Activated naive CD8-positive, alpha-beta T cell treated with anti-CD3 and anti-CD28 coated beads for 36 hours (primary cell): ENCODE data around the gene OPRD1. TPM values are rescaled to one million over a fixed set of nuclear protein-coding genes. Genes with fewer than 3 reads are reported as not detected.

Experiments
- DNase-seq: peaks from one replicate; pipeline ENCODE4 v3.0.0; 2021
- H3K27ac Mint-ChIP-seq: one replicate; pipeline ENCODE4 v1.8.0; 2022; ENCODE audit warnings: mild to moderate bottlenecking, moderate library complexity, mixed read lengths
- H3K27me3 Mint-ChIP-seq: one replicate; pipeline ENCODE4 v1.8.0; 2022; ENCODE audit warnings: mild to moderate bottlenecking, mixed read lengths
- H3K36me3 Mint-ChIP-seq: one replicate; pipeline ENCODE4 v1.8.0; 2021; ENCODE audit warnings: mild to moderate bottlenecking, mixed read lengths
- H3K4me1 Mint-ChIP-seq: one replicate; pipeline ENCODE4 v1.8.0; 2021; ENCODE audit warnings: mixed read lengths
- H3K4me3 Mint-ChIP-seq: one replicate; pipeline ENCODE4 v1.8.0; 2022; ENCODE audit warnings: mild to moderate bottlenecking, moderate library complexity, mixed read lengths
- H3K9me3 Mint-ChIP-seq: one replicate; pipeline ENCODE4 v1.8.0; 2022; ENCODE audit warnings: mixed read lengths
- total RNA-seq, 2 experiments: library from RNA; stranded (reverse); gene quantifications; one replicate each; pipeline ENCODE4 v1.2.3, GENCODE V29; 2021

Gene OPRD1
- total RNA-seq, 2 experiments from 2014 or later = 0.02 TPM; not detected in 1

- DNase-seq = no peak
- Mint-ChIP-seq H3K27ac (no peak overlapping the region), H3K9me3 (no peaks in the 10 kb centered on the region), H3K27me3 (no peaks in the 10 kb centered on the region), H3K4me3 (no peak overlapping the region), H3K4me1 (peaks cover 14% of the 10 kb centered on the region), H3K36me3 (peaks cover 2% of the 10 kb centered on the region)
Observed at GRCh38 chr1:28894785-28895184, 82.8 kb downstream of the OPRD1 start.

- no peak for DNase-seq
- peaks cover 6% of the 10 kb centered on the region for H3K36me3 Mint-ChIP-seq
- no peak overlapping the region for H3K4me3 Mint-ChIP-seq
- peaks cover 12% of the 10 kb centered on the region for H3K4me1 Mint-ChIP-seq
- no peaks in the 10 kb centered on the region for H3K27me3 Mint-ChIP-seq
- no peak overlapping the region for H3K27ac Mint-ChIP-seq
- no peaks in the 10 kb centered on the region for H3K9me3 Mint-ChIP-seq
Observed at GRCh38 chr1:28895896-28896608, 84.1 kb downstream of the OPRD1 start.

- no peak for DNase-seq
- no peak overlapping the region for H3K27ac Mint-ChIP-seq
- H3K4me3 Mint-ChIP-seq = no peak overlapping the region
- H3K36me3 Mint-ChIP-seq = peaks cover 6% of the 10 kb centered on the region
- H3K4me1 Mint-ChIP-seq = peaks cover 12% of the 10 kb centered on the region
- H3K9me3 Mint-ChIP-seq = no peaks in the 10 kb centered on the region
- H3K27me3 Mint-ChIP-seq = no peaks in the 10 kb centered on the region
Observed at GRCh38 chr1:28896609-28896986, 84.6 kb downstream of the OPRD1 start.

- H3K27ac Mint-ChIP-seq = no peak overlapping the region
- H3K4me3 Mint-ChIP-seq = no peak overlapping the region
Observed at GRCh38 chr1:28897789-28898188, 85.8 kb downstream of the OPRD1 start.

GRCh38 chr1:28898405-28898881 is 86.5 kb downstream of the OPRD1 start:
- H3K4me1 Mint-ChIP-seq = peaks cover 12% of the 10 kb centered on the region
- H3K36me3 Mint-ChIP-seq = peaks cover 6% of the 10 kb centered on the region
- no peaks in the 10 kb centered on the region for H3K27me3 Mint-ChIP-seq
- no peak overlapping the region for H3K4me3 Mint-ChIP-seq
- H3K27ac Mint-ChIP-seq = no peak overlapping the region
- H3K9me3 Mint-ChIP-seq = no peaks in the 10 kb centered on the region
- DNase-seq = no peak

More at GRCh38 chr1:28897789-28898188, 85.8 kb downstream of the OPRD1 start:
- peaks cover 12% of the 10 kb centered on the region for H3K4me1 Mint-ChIP-seq
- H3K9me3 Mint-ChIP-seq = no peaks in the 10 kb centered on the region
- H3K27me3 Mint-ChIP-seq = no peaks in the 10 kb centered on the region
- peaks cover 6% of the 10 kb centered on the region for H3K36me3 Mint-ChIP-seq
- no peak for DNase-seq

GRCh38 chr1:28899267-28899666 is 87.3 kb downstream of the OPRD1 start:
- H3K4me3 Mint-ChIP-seq = no peak overlapping the region
- H3K9me3 Mint-ChIP-seq = peaks cover under 1% of the 10 kb centered on the region
- H3K27ac Mint-ChIP-seq = no peak overlapping the region
- no peaks in the 10 kb centered on the region for H3K27me3 Mint-ChIP-seq
- H3K4me1 Mint-ChIP-seq = peaks cover 12% of the 10 kb centered on the region
- no peak for DNase-seq
- peaks cover 6% of the 10 kb centered on the region for H3K36me3 Mint-ChIP-seq

GRCh38 chr1:28900562-28900961 is 88.6 kb downstream of the OPRD1 start:
- no peak for DNase-seq
- Mint-ChIP-seq H3K36me3 (peaks cover 6% of the 10 kb centered on the region), H3K27ac (no peak overlapping the region), H3K4me3 (no peak overlapping the region), H3K27me3 (no peaks in the 10 kb centered on the region), H3K4me1 (peaks cover 12% of the 10 kb centered on the region), H3K9me3 (peaks cover 2% of the 10 kb centered on the region)

- Mint-ChIP-seq H3K27ac (no peak overlapping the region), H3K36me3 (peaks cover 6% of the 10 kb centered on the region), H3K9me3 (peaks cover 2% of the 10 kb centered on the region), H3K27me3 (no peaks in the 10 kb centered on the region), H3K4me3 (no peak overlapping the region), H3K4me1 (peaks cover 8% of the 10 kb centered on the region)
- no peak for DNase-seq
Observed at GRCh38 chr1:28902738-28903137, 90.8 kb downstream of the OPRD1 start.

GRCh38 chr1:28905921-28906666 is 94.1 kb downstream of the OPRD1 start:
- DNase-seq = no peak
- no peaks in the 10 kb centered on the region for H3K4me1 Mint-ChIP-seq
- H3K27me3 Mint-ChIP-seq = no peaks in the 10 kb centered on the region
- H3K36me3 Mint-ChIP-seq = peaks cover 2% of the 10 kb centered on the region
- H3K9me3 Mint-ChIP-seq = peaks cover 2% of the 10 kb centered on the region
- H3K4me3 Mint-ChIP-seq = no peak overlapping the region
- no peak overlapping the region for H3K27ac Mint-ChIP-seq

GRCh38 chr1:28909198-28909597 is 97.2 kb downstream of the OPRD1 start:
- Mint-ChIP-seq H3K4me1 (peaks cover 8% of the 10 kb centered on the region), H3K36me3 (peaks cover 5% of the 10 kb centered on the region), H3K4me3 (no peak overlapping the region), H3K27ac (no peak overlapping the region), H3K9me3 (peaks cover 2% of the 10 kb centered on the region), H3K27me3 (no peaks in the 10 kb centered on the region)
- no peak for DNase-seq

- H3K27me3 Mint-ChIP-seq = no peaks in the 10 kb centered on the region
- DNase-seq = no peak
- peaks cover 13% of the 10 kb centered on the region for H3K4me1 Mint-ChIP-seq
- H3K9me3 Mint-ChIP-seq = no peaks in the 10 kb centered on the region
- H3K36me3 Mint-ChIP-seq = peaks cover 3% of the 10 kb centered on the region
- H3K4me3 Mint-ChIP-seq = no peak overlapping the region
- H3K27ac Mint-ChIP-seq = no peak overlapping the region
Observed at GRCh38 chr1:28910379-28911115, 98.6 kb downstream of the OPRD1 start.

- no peaks in the 10 kb centered on the region for H3K9me3 Mint-ChIP-seq
Observed at GRCh38 chr1:28913786-28914227, 101.8 kb downstream of the OPRD1 start.

GRCh38 chr1:28914228-28915030 is 102.5 kb downstream of the OPRD1 start, which contains the start of gene EPB41:
Gene EPB41 (plus strand): TSS chr1:28914569. CDS start chr1:28987438, 72,869 bp downstream.
- peak; percentile 93 for DNase-seq
- H3K4me1 Mint-ChIP-seq = peaks cover 46% of the 10 kb centered on the region
- peak within 1 kb of the TSS; percentile 96 for H3K27ac Mint-ChIP-seq
- H3K4me3 Mint-ChIP-seq = peak within 1 kb of the TSS; percentile 96
- H3K9me3 Mint-ChIP-seq = no peaks in the 10 kb centered on the region
- no peaks in the 10 kb centered on the region for H3K27me3 Mint-ChIP-seq
- H3K36me3 Mint-ChIP-seq = peaks cover 6% of the 10 kb centered on the region

More at GRCh38 chr1:28913786-28914227, 101.8 kb downstream of the OPRD1 start:
- no peak for DNase-seq
- peak overlapping the region; percentile 81 for H3K4me3 Mint-ChIP-seq
- peaks cover 43% of the 10 kb centered on the region for H3K4me1 Mint-ChIP-seq
- H3K27ac Mint-ChIP-seq = peak overlapping the region; percentile 90
- peaks cover 6% of the 10 kb centered on the region for H3K36me3 Mint-ChIP-seq
- H3K27me3 Mint-ChIP-seq = no peaks in the 10 kb centered on the region
